PC-3 (cell line): ENCODE measurements around the gene SLF2. TPM values are rescaled to one million over a fixed set of nuclear protein-coding genes. Genes with fewer than 3 reads are reported as not detected.
A peak's percentile ranks its signal among the peaks of the same experiment; 100 is the strongest.

Experiments
- ATAC-seq: fragments of 200-7000 bp; cut with Tn5 transposase; 2 replicates; pipeline ENCODE4 v1.9.1; 2020; ENCODE audit warnings: mild to moderate bottlenecking, moderate library complexity
- Bru-seq: library from RNA; stranded (reverse); fragments of 400-500 nt; gene quantifications from one replicate; lab custom pipeline; 2021; lab: Mats Ljungman, UMichigan
- BruChase-seq, 2 experiments: library from RNA; stranded (reverse); fragments of 400-500 nt; gene quantifications; one replicate each; lab custom pipeline; 2021; lab: Mats Ljungman, UMichigan
- BruUV-seq: library from RNA; stranded (reverse); fragments of 400-500 nt; replicated peaks from 2 replicates; lab custom pipeline; 2021; lab: Mats Ljungman, UMichigan
- CTCF ChIA-PET: fragments of 300-600 bp; sonication (Branson Sonifier 250); formaldehyde crosslinking; loops from one replicate; lab custom pipeline; 2022; ENCODE audit warnings: antibody characterized with exemption; lab: Charles Lee
- POLR2A ChIA-PET: fragments of 300-600 bp; sonication (Branson Sonifier 250); formaldehyde crosslinking; loops from one replicate; lab custom pipeline; 2022; ENCODE audit warnings: antibody characterized with exemption; ENCODE audit not compliant: unreplicated experiment; lab: Charles Lee
- DNase-seq: peaks from one replicate; pipeline ENCODE4 v3.0.0-alpha.2; 2015
- H2AFZ ChIP-seq: fragments of 300-600 bp; sonication (generic); 2 replicates; pipeline ENCODE4 v1.6.0; 2016; ENCODE audit warnings: antibody characterized with exemption, low read length
- H3F3A ChIP-seq: fragments of 300-600 bp; sonication (generic); one replicate; pipeline ENCODE4 v1.6.0; 2017; ENCODE audit warnings: antibody characterized with exemption, low read length, control low read depth, mild to moderate bottlenecking; ENCODE audit not compliant: unreplicated experiment
- H3K27ac ChIP-seq: fragments of 300-600 bp; sonication (generic); 2 replicates; pipeline ENCODE4 v1.5.1; 2016; ENCODE audit warnings: mild to moderate bottlenecking, low read length
- H3K27me3 ChIP-seq: fragments of 300-600 bp; sonication (generic); 2 replicates; pipeline ENCODE4 v1.6.1; 2016; ENCODE audit warnings: low read length, mixed read lengths
- H3K36me3 ChIP-seq: fragments of 300-600 bp; sonication (generic); 2 replicates; pipeline ENCODE4 v1.6.1; 2016; ENCODE audit warnings: low read depth, mixed run types, low read length, mixed read lengths
- H3K4me1 ChIP-seq: fragments of 300-600 bp; sonication (generic); 2 replicates; pipeline ENCODE4 v1.5.1; 2016; ENCODE audit warnings: low read length; ENCODE audit not compliant: insufficient read depth
- H3K4me2 ChIP-seq: fragments of 300-600 bp; sonication (generic); 2 replicates; pipeline ENCODE4 v1.6.0; 2016; ENCODE audit warnings: low read length
- H3K4me3 ChIP-seq: fragments of 300-600 bp; sonication (generic); 2 replicates; pipeline ENCODE4 v1.5.1; 2016; ENCODE audit warnings: mild to moderate bottlenecking, low read length, mixed read lengths
- H3K79me2 ChIP-seq: fragments of 300-600 bp; sonication (generic); 2 replicates; pipeline ENCODE4 v1.6.1; 2017; ENCODE audit warnings: low read length, mixed read lengths
- H3K9ac ChIP-seq: fragments of 300-600 bp; sonication (generic); 2 replicates; pipeline ENCODE4 v1.6.0; 2016; ENCODE audit warnings: mild to moderate bottlenecking, low read length
- H3K9me2 ChIP-seq: fragments of 300-600 bp; sonication (generic); replicated peaks from 2 replicates; pipeline ENCODE4 v1.6.1; 2016; ENCODE audit warnings: mixed run types, low read length, mixed read lengths
- H3K9me3 ChIP-seq: fragments of 300-600 bp; sonication (generic); 2 replicates; pipeline ENCODE4 v1.6.1; 2016; ENCODE audit warnings: low read length, mixed read lengths
- H4K20me1 ChIP-seq: fragments of 300-600 bp; sonication (generic); 2 replicates; pipeline ENCODE4 v1.6.1; 2016; ENCODE audit warnings: low read length, mixed read lengths
- CTCF ChIP-seq: fragments of 300-600 bp; sonication (generic); conservative IDR thresholded peaks from 2 replicates; pipeline ENCODE4 v1.5.1; 2017; ENCODE audit warnings: antibody characterized with exemption, low read depth, mild to moderate bottlenecking, low read length
- EZH2 ChIP-seq: fragments of 300-600 bp; sonication (generic); IDR thresholded peaks from one replicate; pipeline ENCODE4 v1.6.1; 2017; ENCODE audit warnings: antibody characterized with exemption, mild to moderate bottlenecking, low read length; ENCODE audit not compliant: unreplicated experiment
- EZH2phosphoT487 ChIP-seq: fragments of 300-600 bp; sonication (generic); IDR thresholded peaks from 2 replicates; pipeline ENCODE4 v1.6.1; 2018; ENCODE audit warnings: mild to moderate bottlenecking, antibody characterized with exemption, low read length, borderline replicate concordance
- intact Hi-C: fragments of 100-400 bp; cut with micrococcal nuclease; formaldehyde crosslinking; loops from 2 replicates; pipeline ENCODE4 v1.9.0; 2023
- long read RNA-seq: library from polyadenylated mRNA; unstranded; transcript quantifications from one replicate; pipeline ENCODE4 v2.0.0, GENCODE V29; 2021; ENCODE audit not compliant: unreplicated experiment
- total RNA-seq: library from RNA; depleted of rRNA; stranded (reverse); fragments of >200 nt; gene quantifications from 2 replicates; pipeline ENCODE4 v1.2.3, GENCODE V29; 2014; rRNA removed

SLF2 gene
- 18.5 and 19.5 TPM in 2 replicates for total RNA-seq
- percentile 76 among the genes with signal in this experiment for Bru-seq, nascent RNA
- percentile 79 among the genes with signal in this experiment for BruChase-seq, experiment 1, labeled RNA remaining after a 6-hour chase
- percentile 82 among the genes with signal in this experiment for BruChase-seq, experiment 2, labeled RNA remaining after a 2-hour chase
- long read RNA-seq, full-length matches to known transcripts = 8 of 21 reads
- long read RNA-seq, partial matches to known transcripts = 4 of 21 reads
- long read RNA-seq, other reads (novel, unspliced or antisense) = 9 of 21 reads

- TF ChIP-seq EZH2 (no peak), CTCF (no peak), EZH2phosphoT487 (no peak)
- POLR2A ChIA-PET = no interaction called here
- intact Hi-C loops = no loop called here
These were observed at the start of gene SLF2 for GRCh38 chr10:100912605-100913469. Gene SLF2, plus strand, starts transcription at chr10:100912963. Its CDS starts 148 bp downstream, at chr10:100913111.

GRCh38 chr10:100863433-100863832, 49.3 kb upstream of the SLF2 start:
- H3K27me3 ChIP-seq = peaks cover 52% of the 10 kb centered on the region
- no peaks in the 10 kb centered on the region for H4K20me1 ChIP-seq
- H3K4me1 ChIP-seq = no peaks in the 10 kb centered on the region
- ChIA-PET POLR2A (no interaction called here), CTCF (no interaction called here)
- no peaks in the 10 kb centered on the region for H3F3A ChIP-seq
- no peak overlapping the region for H3K9ac ChIP-seq
- no peak overlapping the region for H3K27ac ChIP-seq
- H3K79me2 ChIP-seq = no peaks in the 10 kb centered on the region
- BruUV-seq = no TSS peak
- TF ChIP-seq EZH2 = no peak
- no peak for DNase-seq
- no peaks in the 10 kb centered on the region for H3K36me3 ChIP-seq
- no peak overlapping the region for H3K4me2 ChIP-seq
- intact Hi-C loops = no loop called here
- H2AFZ ChIP-seq = no peak overlapping the region
- H3K9me3 ChIP-seq = no peaks in the 10 kb centered on the region
- ATAC-seq = no peak
- H3K9me2 ChIP-seq = no peaks in the 10 kb centered on the region
- no peak overlapping the region for H3K4me3 ChIP-seq

More at GRCh38 chr10:100912605-100913469, at the start of gene SLF2:
- H3K9ac ChIP-seq = peak within 1 kb of the TSS; percentile 95
- peak; percentile 96 for DNase-seq
- ATAC-seq = peak; percentile 95
- peaks cover 17% of the 10 kb centered on the region for H4K20me1 ChIP-seq
- TSS peak; percentile 56 for BruUV-seq
- H3K9me2 ChIP-seq = no peaks in the 10 kb centered on the region
- peak within 1 kb of the TSS; percentile 70 for H3K27ac ChIP-seq
- peak within 1 kb of the TSS; percentile 96 for H3K4me2 ChIP-seq
- CTCF ChIA-PET = no interaction called here
- H3F3A ChIP-seq = no peaks in the 10 kb centered on the region
- H3K36me3 ChIP-seq = peaks cover 12% of the 10 kb centered on the region; the same call in 1 of the 2 replicates
- peaks cover 32% of the 10 kb centered on the region for H3K79me2 ChIP-seq
- no peaks in the 10 kb centered on the region for H3K9me3 ChIP-seq
- H3K4me3 ChIP-seq = peak within 1 kb of the TSS; percentile 88
- peak within 1 kb of the TSS; percentile 98 for H2AFZ ChIP-seq
- peaks cover 16% of the 10 kb centered on the region for H3K4me1 ChIP-seq
- no peaks in the 10 kb centered on the region for H3K27me3 ChIP-seq

- Histone ChIP-seq H3K4me2 (no peak overlapping the region), H3K27me3 (peaks cover 44% of the 10 kb centered on the region), H3K9ac (no peak overlapping the region), H3K4me3 (no peak overlapping the region), H3K79me2 (no peaks in the 10 kb centered on the region), H3K9me3 (no peaks in the 10 kb centered on the region), H2AFZ (no peak overlapping the region), H3K36me3 (no peaks in the 10 kb centered on the region), H3K4me1 (no peaks in the 10 kb centered on the region), H3F3A (no peaks in the 10 kb centered on the region), H3K27ac (no peak overlapping the region), H4K20me1 (no peaks in the 10 kb centered on the region), H3K9me2 (no peaks in the 10 kb centered on the region)
- no peak for DNase-seq
- intact Hi-C loops = no loop called here
- CTCF ChIA-PET = no interaction called here
- BruUV-seq = no TSS peak
- TF ChIP-seq CTCF (no peak), EZH2phosphoT487 (no peak), EZH2 (no peak)
- ATAC-seq = no peak
- POLR2A ChIA-PET = no interaction called here
These were observed 48.5 kb upstream of the SLF2 start for GRCh38 chr10:100864036-100864885.
